CD4-positive, alpha-beta T cell treated with Interferon alpha-2 for 1 hour (primary cell): ENCODE results near the gene VPS26C.

ENCODE experiments used
- DNase-seq, 2 donors: peaks; one replicate each; pipeline ENCODE4 v3.0.0-alpha.2; 2020 to 2022

The VPS26C gene

DNA sequence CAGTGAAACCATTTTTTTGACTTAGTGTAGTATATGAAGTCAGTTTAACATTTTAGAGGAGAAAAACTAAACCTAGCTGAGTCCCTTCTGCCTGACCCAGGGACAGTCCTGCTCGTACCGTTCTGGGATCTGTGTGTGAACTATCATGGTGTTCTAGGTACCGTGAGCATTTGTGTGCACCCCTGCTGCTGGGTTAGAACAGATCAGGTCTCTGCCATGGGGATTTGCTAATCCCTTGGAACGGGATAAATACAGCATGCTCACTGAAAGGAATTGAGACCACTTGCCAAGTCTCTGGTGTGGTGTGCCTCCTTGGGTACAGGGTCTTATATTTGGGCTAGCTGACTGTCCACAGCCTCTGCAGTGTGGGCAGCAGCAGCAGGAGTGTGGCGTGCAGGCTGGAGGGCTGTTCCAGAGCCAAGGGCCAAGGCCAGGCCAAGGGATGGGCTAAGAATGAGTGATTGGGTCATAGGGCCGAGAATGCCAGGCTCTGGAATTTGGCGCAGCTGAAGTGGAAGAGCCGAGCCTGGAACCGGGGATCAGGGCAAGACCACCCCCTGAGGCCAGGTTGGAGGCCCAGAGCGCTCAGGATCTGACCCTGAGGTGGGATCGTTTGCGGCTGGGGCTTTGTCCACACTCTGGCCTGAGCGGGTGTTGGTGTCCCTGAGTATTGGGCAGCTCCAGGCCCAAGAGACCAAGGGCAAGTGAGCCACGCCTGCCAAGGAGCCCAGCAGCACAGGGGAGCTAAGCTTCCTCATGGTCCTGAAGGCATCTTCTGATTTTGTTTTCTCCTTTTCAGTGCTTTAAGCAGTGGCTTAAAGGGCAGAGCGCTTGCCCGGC lies 66.3 kb downstream of the VPS26C start:
- no peak for DNase-seq

DNA sequence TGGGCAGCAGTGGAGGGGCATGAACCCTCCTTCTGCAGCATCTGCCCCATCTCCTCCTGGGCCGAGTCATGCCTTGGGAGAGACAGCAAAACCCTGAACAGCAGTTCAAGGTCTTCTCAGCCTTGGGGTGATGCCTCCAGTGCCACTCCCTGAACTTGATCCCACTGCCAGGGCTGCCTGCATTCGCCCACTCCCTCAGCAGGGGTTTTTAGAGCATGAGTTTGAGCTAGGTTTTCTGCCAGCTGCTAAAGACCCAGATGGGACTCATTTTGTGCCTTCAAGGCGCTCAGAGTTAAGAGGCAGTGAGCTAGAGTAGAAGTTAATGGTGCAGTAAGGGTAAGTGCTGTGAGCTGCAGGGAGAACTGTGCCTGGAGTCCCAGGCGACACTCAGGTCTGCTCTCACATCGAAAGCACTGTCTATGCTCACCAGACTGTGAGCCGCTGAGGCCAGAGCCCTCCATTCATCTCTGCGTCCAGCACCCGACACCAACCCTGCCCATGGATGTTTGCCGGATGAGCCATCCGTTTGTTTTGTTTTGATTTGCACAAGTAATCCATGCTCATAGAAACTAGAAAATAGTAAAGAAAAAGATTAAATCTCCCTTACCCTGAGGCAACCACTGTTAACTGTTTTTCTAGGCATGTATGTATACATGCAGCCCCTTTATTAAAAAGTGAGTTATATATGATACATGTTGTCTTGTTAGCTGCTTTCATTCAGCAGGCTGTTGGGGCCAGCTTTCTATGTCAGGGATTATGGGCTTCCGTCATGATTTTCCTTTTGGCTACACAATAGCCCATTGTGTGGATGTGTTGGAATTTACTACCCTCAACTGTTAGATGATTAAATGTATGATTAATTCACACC lies 67.8 kb downstream of the VPS26C start:
- DNase-seq = no peak

DNA sequence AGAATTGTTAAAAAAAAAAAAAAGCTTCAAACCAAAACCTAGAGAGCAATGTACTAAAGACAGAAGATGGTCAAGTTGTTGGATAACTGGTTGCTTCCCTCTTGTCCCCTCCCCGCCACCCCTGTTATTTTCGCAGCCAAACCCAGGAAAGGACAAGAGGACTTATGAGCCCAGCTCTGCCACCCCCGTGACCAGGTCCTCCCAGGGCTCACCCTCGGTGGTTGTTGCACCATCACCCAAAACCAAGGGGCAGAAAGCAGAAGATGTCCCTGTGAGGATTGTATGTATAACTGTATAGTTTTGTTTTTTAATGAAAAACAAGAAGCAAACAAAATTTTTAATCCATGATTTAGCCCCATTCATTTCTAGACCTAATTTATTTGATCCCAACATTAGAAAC lies 69.4 kb downstream of the VPS26C start:
- DNase-seq = no peak

GRCh38 chr21:37196847-37197246 lies 70.3 kb downstream of the VPS26C start:
- DNase-seq = no peak

GRCh38 chr21:37195610-37196009 lies 71.5 kb downstream of the VPS26C start:
- no peak for DNase-seq

DNA sequence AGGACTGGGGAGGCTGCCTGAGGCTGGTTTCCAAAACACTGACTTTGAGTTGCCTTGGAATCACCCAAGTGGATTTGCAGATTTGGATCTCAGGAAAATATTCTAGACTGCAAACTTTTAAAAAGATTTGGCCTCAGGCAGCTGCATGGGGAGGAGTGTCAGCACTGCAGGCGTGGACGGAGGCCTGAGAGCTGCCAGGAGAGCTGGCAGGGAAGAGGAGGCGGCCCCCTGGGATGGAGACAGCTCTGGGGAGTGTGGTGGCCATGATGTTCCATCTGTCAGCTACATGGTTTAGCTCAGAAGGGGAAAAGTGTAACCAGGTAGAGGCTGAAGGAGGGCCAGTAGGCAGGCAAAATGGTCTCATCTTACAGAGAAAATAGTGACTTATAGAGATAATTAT lies 72.1 kb downstream of the VPS26C start:
- no peak for DNase-seq

GRCh38 chr21:37193676-37194075 lies 73.5 kb downstream of the VPS26C start:
- no peak for DNase-seq

- no peak for DNase-seq
These were observed 74.1 kb downstream of the VPS26C start for GRCh38 chr21:37193006-37193405.

GRCh38 chr21:37192019-37192418 lies 75.1 kb downstream of the VPS26C start:
- no peak for DNase-seq

DNA sequence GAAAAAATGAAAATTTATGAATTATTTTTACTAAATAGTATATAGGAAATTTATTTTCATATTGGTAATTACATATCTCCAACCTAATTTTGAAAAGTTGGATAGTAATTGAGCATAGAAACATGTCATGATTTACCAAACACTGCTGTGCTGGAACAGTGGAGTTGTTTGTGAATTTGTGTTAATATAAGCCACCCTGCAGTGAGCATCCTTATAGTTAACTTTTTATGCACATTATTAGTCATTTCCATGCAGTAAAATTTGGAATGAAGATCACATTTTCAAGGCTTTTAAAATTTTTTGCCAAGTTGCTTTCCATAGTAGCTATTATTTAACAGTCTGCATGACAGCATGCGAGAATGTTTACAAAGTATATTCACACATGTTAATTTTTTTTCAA lies 78.3 kb downstream of the VPS26C start:
- DNase-seq = no peak

- no peak for DNase-seq
These were observed 80.2 kb downstream of the VPS26C start for GRCh38 chr21:37186983-37187382.

DNA sequence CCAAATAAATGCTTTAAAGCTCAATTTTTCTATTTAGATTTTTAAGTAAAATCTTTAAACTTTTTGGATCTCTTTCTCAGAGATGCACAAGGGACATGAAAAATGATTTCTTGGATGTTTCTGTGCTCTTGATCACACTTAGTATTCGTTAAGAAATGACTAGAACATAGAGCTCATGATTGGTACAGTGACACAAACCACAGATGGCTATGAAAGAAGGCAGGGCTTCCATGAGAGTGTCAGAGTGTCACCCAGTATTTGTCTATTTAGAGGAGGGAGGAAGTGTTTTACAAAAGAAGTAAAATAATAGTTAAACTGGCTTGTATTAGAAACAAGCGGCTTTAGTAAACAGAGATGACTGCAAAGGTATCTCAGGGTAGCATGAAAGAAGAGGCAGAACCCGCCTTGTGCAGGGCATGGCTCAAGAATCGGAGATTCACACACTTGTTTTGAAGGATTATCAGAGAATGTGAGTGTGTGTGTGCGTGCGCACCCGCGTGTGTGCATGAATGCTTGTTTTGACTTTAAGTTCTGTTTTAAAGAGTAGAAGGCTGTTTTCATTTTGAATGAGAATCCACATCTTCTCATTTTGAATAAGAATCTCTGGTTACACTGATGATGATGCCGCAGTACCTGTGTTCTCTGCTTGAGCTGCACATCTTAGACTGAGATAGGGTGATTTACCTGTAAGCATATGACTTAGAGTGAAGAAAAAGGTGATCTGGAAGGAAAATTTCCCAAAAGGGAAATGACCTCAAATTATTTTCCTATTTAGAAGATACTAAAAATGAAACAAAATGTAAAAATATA lies 82.1 kb downstream of the VPS26C start:
- DNase-seq = no peak

DNA sequence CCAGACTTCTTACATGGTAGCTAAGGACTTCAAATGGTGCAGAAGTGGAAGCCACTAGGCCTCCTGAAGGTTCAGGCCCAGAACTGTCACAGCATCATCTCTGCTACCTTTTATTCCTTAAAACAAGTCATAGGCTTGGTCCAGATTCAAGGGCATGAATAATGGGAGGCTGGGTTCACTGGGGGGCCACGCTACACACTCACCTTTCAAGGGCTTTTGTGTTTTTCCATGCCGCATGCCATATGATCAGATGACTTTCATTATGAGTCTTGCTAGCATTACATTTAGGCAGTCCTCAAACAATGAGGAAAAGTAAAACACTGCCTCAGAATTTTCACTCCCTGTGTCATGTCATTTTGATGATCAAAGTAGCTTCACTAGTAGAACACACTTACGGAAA lies 83.4 kb downstream of the VPS26C start:
- no peak for DNase-seq

- no peak for DNase-seq
These were observed 84.9 kb downstream of the VPS26C start for GRCh38 chr21:37182222-37182621.

DNA sequence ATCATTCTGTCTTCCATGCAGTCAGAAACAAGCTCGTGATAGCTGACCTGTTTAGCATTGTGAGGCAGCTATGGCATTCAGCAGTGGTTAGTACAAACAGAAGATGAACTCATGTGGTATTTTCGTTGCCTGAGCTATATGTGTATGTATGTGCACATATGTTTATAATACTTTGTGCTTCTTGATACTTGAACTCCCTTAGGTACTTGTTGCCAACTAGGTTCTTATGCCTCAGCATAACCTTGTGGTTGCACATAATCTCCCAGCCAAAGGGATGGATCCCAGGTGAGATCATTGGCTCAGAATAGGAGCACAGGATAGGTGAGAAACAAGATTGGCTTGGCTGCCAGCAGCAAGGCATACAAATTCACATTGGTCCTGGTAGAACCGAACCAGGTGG lies 86.1 kb downstream of the VPS26C start:
- DNase-seq = no peak

- no peak for DNase-seq
These were observed 90.4 kb downstream of the VPS26C start for GRCh38 chr21:37176716-37177115.
